Measurements from ENCODE around the gene NF1.
"Not testable (repeated sequence)": the region's sequence is repeated elsewhere in the genome, so short reads cannot be mapped to it uniquely, and the experiment has no call there.

Gene NF1

DNA sequence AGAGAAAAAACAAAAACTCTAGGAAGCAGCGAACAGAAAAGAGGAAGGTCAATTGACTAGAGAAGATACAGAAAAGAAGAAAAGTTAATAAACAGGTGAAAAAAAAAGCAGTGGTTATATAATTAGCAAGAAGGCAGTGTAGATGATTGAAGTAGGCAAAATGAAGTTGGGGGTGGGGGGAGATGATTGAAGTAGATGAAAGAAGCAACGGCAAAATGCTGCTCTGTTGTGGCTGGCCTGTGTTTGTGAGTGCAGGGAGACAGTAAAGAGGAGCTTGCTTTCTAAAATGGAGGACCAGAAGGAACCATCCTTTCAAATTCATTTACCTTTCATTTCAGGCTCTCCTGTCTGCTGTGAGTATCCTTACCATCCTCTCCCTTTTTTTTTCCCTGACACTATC, 215.5 kb downstream of the NF1 start:
- peak; percentile 81 for DNase-seq

DNA sequence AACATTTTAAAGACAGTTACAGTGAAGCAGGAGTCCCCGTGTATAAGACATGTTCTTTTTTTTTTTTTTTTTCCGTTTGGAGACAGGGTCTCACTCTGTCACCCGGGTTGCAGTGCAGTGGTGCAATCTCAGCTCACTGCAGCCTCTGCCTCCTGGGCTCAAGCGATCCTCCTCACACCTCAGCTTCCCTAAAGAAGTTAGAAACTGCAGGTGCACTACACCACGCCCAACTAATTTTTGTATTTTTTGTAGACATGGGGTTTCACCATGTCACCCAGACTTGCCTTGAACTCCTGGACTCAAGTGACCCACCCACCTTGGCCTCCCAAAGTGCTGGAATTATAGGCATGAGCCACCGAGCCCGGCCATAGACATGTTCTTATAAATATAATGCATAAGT, 216.1 kb downstream of the NF1 start:
- peak; percentile 24 for DNase-seq

DNA sequence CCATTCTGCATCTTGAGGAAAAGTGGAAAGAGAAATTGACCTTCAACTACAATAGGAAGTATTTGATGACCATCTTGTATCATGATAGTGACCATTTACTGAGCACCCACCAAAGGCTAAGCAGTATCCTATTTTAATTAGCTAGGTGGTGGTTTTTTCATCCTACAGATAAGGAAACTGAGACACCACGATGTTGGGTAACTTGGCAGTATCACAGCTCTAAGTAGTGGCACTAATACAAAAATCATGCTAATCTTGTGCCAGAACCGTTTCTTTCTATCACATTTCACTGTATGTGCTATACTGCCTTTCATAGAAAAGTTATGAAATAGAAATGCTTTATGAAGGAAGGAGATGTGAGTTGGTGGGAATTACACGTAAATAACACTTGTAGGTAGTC, 216.7 kb downstream of the NF1 start:
- no peak for DNase-seq

DNA sequence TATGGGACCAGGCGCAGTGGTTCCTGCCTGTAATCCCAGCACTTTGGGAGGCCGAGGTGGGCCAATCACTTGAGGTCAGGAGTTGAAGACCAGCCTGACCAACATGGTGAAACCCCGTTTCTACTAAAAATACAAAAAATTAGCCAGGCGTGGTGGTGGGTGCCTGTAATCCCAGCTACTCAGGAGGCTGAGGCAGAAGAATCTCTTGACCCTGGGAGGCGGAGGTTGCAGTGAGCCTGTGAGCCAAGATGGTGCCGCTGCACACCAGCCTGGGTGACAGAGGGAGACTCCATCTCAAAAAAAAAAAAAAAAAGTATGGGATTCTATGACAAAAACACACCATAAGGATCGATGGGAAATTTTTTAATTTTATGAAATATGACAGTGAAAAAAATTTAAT, 217.4 kb downstream of the NF1 start:
- peak; percentile 61 for DNase-seq

DNA sequence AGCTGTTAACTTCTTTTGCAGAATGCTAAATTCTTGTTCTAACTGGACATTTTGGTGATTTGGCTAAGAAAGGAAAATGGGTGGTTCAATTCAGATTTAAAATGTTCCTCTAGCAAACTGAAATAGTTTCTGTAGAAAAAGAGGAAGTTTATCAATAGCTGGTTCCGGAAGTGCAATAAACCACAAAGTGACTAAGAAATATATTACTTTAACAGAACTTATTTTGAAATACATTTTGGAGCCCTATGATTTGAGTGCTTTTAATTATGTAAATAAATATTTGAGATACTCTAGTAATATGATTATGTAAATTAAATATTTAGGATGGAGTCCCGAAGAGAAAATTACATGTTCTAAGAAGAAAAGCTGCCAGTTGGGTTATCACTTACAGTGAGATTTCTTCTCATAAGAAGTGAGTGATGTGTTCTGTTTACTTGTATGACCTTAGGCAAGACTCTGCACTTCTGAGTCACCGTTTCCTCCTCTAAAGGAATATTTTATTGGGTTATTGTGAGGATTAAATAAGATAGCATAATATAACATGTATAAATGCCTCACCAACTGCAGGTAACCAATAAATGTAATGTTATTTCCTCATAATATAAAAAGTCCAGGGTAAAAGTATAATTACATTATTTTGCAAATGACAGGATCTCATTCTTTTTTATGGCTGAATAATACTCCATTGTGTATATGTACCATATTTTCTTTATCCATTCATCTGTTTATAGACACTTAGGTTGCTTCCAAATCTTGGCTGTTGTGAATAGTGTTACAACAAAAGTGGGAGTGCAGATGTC, 219.4 kb downstream of the NF1 start, which contains the start of gene EVI2B:
Gene EVI2B (minus strand): TSS at position 73 of the 800 bp plus-strand sequence. CDS start 8,445 bp downstream, outside the sequence.
- DNase-seq = no peak

DNA sequence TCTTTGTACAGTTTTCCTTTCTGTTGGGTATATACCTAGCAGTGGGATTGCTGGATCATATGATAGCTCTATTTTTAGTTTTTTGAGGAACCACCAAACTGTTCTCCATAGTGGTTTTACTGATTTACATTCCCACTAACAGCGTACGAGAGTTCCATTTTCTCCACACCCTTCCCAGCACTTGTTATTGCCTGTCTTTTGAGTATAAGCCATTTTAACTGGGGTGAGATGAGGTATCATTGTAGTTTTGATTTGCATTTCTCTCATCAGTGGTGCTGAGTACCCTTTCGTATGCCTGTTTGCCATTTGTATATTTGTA, 220.0 kb downstream of the NF1 start:
- DNase-seq = no peak

DNA sequence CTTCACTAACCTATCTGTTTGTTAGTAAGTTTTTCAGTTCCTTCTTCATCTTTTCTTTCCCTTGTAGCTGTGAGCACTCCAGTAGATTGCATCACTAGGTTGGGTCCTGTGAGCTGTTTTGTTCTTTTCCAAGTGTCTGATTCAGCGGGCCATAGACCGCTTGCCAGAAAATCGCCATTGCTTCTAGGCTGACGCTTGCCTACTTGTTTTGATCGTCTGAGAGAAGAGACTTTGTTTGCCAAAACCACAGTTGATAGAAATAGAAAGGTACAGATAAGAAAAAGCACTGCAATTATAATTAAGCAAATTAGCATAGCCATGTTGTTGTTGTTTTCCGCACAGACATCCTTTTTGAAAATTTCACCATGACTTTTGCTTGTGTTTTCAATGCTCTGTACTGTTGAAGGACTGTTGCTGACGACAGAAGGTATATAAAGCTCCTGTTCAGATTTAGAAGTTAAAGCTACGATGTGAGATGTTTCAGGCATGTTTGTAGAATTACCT, 223.6 kb downstream of the NF1 start:
- DNase-seq = peak; percentile 77

DNA sequence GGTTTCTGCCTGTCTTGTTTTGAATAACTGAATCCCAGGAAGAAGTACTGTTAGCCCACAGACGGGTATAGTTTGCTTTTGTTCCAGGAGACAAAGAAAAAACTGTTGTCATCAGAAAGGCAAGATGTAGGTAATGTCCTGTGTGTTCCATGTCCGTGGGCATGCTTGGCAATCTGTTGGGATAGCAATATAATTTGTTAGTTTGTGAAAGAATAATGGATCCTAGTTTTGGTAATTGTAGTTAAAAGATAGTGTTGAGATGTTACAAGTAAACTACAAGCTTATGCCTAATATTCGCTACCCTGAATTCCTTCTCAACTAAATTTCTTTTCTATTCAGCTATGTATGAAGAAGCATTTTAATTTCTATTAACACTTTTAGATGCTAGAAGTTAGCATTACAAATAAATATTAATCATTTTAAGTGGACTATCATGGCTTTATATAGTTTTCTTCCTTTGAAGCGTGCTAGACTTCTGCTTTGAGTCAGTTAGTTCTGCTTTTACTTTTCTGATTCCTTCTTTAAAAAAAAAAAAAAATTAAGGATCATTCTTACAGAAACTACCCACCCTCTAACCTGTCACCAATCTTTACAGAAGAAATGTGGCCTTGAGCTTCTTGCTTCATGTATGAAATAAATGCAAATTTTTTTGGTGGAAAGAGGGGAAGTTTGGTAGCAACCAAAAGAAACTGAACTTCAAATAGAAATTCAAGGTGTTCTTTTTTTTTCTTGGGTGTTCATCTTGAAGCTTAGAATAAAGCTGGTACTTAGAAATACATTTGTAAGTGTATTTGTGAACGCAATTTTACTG, 224.3 kb downstream of the NF1 start:
- no peak for DNase-seq

DNA sequence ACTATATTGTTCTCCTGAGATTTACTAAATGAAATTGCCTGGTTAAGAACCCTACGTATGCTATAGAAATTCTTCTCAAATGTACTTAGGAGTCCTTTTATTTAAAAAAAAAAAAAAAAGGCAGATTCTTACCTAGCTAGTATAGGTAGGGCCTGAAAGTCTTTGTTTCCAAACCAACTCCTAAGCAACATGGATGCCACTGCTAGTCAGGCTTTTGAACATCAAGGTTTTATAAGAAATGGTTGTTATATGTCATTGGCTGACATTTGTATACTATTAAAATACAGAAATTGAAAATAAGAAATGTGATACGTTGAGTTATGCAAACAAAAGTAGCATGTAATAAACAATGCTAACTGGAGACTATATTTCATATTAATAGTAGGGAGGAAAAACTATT, 225.5 kb downstream of the NF1 start:
- no peak for DNase-seq

DNA sequence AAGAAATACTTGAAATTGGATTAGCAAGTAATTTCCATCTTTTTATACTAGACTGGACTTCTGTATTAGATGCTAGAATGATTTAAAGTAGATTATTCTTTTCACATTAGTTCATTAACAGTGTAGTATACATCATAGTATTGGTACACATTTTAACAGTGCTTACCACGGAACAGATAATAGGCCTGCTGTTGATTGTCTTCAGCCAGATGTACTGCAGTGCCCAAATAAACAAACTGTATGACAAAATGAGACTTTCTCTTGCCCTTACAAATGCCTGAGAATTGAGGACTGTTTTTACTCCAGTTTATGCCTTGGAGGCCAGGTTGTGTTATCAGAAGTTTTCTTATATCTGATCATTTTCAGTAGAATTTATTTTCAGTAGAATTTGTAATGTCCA, 226.0 kb downstream of the NF1 start:
- DNase-seq = no peak

DNA sequence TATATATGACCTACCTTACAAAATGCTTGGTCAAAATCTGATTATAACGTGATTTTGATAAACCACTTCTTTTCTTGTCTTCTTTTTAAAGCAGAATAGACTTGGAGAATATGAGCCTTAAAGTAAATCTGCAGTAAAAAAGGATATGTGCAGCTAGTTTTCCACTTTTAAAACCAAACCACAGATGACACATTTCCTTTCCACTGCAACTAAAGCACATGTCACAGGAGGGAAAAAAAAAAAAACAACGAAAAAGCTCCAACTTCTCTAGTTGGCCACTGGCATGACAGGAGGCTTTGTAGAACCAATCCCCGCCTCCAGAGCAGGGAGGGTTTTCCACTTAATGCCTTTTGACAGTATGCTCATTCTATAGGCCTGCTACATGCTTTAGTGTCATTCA, 226.7 kb downstream of the NF1 start, which contains the start of gene EVI2A:
Gene EVI2A (minus strand): TSS at position 142 of the 400 bp plus-strand sequence. CDS start 2,609 bp downstream, outside the sequence.
- peak; percentile 89 for DNase-seq

DNA sequence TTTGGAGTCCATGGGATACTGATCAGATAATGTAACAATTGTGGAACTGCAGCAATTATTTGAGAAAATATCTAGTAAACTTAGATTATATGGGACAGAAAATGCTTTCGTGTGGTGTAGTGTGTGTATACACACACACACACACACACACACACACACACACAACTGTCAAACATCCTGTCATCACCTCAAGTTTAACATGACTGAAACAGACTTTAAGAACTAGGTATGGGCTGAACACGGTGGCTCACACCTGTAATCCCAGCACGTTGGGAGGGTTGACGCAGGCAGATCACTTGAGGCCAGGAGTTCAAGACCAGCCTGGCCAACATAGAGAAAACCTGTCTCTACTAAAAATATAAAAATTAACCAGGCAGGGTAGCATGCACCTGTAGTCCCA, 227.2 kb downstream of the NF1 start:
- DNase-seq = peak; percentile 46

DNA sequence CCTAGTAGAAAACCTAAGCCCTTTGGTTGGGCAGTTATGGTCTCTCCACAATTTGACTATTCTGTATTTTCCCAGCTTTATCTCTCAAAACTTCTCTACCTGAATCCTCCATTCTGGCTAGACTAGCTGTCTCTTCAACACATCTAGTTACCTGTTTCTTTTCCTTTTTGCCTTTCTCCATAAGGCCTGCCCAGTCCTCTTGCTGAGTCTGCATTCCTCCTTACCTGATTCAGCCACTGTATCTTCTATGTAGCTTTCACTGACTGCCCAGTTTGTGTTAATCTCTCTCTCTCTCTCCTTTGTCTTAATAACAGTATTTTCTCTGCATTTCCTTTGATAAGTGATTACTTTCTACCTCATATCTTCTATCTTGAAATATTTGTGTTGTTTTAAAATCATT, 228.8 kb downstream of the NF1 start:
- no peak for DNase-seq

DNA sequence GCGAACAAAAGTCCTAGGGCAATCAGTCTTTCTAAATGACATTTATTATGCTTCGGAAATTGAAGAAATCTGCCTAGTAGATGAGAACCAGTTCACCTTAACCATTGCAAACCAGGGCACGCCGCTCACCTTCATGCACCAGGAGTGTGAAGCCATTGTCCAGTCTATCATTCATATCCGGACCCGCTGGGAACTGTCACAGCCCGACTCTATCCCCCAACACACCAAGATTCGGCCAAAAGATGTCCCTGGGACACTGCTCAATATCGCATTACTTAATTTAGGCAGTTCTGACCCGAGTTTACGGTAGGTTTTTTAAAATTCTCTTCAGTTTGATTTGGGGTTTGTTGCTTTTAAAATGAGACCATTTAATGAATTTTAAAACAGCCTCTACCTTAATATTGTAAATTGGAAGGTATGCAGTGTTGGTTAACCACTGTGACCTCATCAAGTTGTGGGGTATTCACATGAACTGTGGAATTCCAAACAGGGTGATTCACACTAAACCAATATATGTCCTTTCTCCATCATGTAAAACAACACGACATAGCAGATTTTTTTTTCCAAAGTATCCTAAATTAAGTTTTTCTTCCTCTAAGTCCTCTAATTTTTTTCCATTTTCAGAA, 232.9 kb downstream of the NF1 start:
- DNase-seq = no peak

DNA sequence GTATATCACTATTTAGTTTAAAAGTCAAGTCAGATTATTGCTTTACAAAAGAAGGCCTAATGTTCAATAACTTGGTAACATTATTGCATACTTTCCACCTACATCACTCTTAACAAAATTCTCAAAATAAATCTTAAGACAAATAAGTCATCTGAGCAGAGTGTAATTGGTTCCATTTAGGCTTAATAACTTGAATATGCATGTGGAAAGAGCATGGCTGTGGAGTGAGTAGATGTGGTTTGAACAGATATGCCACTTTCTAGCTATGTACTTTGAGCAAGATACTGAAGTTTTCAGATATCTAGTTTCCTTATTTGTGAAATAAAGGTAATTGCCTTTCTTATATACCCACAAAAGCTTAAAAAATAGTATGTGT, 233.4 kb downstream of the NF1 start:
- DNase-seq = no peak

DNA sequence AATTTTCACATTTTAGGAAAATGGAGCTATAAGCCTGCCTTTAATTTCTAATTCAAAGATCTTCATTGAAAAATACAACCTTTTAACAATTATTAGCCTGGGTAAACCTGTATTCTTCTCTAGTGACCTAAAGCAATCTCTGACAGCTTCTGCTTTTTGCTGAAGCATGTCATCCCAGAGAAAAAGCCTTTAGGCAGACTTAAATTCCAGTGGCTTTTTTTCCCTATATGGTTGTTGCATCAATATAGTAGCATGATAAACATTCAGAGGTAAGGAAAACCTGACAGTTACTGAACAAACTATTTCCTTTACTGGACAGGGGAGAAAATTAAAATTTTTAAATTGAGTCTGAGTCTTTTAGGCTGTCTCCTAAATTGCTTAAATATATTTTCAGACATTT, 234.4 kb downstream of the NF1 start:
- no peak for DNase-seq

DNA sequence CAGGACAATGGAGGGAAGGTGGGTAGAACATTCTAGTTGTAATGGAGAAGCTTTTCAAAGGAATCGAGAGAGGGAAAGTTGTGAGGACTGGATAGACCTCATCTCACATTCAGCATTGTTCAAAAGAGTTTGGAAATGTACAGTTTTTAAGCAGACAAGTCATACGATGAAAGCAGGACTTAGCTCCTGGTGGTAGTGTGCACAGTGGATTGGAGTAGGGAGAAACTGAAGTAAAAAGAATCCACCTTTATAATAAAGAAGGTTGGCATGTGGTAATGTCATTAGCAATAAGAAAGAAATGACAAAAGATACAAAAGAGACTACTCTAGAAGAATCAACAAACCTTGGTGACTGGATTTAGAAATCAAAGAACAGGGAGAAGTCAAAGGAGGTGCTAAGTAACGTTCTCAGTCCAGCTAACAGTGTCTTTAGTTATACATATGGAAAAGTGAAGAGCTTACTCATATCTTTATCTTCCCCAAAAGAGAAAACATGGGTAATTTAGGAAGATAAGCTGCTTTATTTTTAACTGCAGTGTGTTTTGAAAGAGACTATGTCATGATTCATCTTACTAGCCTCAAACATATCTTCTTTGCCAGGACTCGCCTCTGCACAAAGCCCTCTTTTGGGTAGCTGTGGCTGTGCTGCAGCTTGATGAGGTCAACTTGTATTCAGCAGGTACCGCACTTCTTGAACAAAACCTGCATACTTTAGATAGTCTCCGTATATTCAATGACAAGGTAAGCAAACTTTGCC, 245.3 kb downstream of the NF1 start:
- DNase-seq = no peak

DNA sequence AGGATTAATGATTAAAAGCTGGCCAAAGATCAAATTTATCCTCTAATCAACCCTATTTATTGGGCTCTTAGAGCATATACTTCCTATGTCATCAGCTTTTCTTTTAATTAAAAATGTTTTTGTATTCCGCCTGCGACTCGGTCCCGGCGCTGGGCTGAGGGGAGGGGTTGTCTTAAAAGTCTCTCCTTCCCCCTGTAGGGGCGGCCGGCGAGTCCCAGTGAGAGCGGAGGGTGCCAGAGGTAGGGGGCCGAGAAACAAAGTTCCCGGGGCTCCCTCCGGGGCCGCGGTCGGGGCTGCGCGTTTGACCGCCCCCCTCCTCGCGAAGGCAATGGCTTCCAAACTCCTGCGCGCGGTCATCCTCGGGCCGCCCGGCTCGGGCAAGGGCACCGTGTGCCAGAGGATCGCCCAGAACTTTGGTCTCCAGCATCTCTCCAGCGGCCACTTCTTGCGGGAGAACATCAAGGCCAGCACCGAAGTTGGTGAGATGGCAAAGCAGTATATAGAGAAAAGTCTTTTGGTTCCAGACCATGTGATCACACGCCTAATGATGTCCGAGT, 250.5 kb downstream of the NF1 start:
- DNase-seq = not testable (repeated sequence)

DNA sequence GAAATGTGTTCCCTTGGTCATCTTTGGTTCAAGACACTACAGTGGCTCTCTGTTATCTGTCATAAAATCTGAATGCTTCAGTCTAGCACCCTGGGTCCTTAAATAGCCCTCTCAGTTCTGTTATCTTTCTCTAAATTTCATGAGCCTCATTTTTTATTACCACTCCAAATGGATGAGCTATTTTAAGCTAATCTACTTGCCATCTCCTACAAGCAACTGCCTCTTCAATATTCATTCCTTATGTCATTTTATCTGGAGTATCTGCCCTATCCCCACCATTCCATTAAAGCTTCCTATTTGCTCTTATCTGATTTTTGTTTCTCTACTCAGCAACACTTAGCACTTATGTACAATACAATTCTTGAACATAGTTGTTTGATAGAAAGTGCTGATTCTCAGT, 254.7 kb downstream of the NF1 start:
- no peak for DNase-seq

DNA sequence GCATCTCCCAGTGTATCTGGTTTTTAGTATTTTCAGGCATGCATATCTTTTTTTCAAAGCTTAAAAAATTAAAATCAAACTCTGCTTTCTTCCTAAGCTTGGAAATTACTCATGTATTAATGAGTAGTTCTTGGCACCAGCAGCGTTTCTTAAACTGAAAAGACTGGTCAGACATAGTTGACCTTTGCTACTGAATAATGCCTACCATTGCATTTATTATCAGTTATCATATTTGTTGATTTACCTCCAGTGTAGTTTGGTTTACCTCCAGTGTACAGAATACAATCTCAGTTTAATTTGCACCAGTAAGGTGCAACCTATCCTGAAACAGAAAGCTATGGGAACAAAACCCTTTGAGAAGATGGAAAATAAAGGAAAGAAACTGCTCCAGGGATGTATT, 261.2 kb downstream of the NF1 start:
- no peak for DNase-seq

DNA sequence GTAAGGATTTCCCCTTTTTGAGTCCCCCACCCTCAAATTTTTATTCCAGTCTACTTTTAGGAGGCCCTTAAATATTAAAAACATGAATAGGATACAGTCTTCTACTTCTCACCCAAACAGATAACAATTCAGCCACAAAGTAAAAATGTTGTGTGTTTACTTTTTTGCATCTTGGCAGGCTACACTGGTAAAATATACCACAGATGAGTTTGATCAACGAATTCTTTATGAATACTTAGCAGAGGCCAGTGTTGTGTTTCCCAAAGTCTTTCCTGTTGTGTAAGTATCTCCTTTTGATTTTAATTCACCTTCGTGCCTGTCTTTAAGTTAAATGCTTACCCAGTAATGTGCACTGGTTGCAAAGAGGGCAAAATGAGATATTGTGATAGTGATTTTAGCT, 262.3 kb downstream of the NF1 start:
- DNase-seq = no peak

DNA sequence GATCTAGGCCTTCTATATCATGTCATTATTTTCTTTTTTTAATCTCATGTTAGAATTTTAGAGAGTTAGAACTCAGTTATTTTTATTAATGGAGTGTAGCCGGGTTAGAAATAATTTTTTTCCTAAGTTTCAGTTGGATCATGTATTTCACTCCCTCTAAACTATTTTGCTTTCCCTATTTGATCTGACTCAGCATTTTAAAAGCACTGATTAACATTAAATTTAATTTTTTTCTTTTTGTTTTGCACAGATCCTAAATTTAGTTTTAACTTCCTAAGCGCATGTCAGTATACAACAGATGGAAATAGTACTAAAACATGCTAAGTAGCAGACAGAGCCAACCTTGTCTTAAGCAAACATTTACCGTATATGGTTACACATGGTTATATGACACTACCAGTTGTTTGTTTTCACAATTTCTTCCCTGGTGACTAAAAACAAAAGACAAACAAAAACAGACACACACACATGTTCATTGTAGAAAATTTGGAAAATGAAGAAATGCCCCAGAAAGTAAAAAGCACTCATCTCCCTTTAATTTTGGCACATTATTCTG, 263.1 kb downstream of the NF1 start:
- DNase-seq = no peak

All from CD4-positive, alpha-beta T cell treated with Interleukin-15 for 1 hour (primary cell).